ENCODE measurements around the gene MLXIPL. TPM values are rescaled to one million over a fixed set of nuclear protein-coding genes. Genes with fewer than 3 reads are reported as not detected.
A peak's percentile ranks its signal among the peaks of the same experiment; 100 is the strongest.

The MLXIPL gene
- total and polyA plus RNA-seq, 2 of the 8 experiments (the other 6 are each of a cell fraction or from before 2014, with no cell fraction given), result 9.4 to 10.6 TPM

DNA sequence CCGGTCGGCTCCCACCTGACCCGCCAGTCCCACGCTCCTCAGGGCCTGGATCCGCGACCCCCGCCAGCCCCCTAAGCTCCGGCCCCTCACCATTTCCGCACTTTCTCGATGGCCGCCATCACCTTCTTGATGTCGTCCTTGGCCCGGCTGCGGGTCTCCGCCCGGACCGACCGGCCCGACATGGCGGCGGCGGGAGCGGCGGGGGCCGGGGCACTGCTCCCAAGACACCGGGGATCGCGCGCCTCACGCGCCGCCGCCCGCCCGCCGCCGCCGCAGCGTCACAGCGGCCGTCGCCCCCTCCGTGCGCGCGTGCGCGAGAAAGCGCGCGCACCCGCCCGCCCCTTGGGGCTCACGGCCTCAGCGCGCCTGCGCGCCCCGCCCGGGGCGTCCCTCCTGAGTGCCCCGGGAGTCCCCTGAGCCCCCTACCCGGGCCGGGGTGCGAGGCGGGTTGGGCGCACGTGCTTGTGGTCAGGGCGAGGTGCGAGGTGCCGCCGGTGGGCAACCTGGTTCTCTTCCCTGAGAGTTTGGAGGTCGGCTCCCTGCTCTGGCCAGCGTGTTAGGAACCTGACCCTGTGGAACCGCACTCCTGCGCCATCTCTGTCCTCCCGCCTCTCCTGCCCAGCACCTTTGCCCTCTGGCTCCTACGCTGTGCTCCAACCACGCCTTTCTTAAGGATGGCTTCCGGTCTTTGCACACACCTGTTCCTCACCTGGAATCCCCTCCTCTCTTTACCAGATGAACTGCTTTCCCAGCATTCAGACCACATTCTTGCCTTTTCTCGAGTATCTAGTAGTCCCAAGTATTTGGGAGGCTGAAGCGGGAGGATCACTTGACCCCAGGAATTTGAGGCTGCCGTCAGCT, 66.7 kb downstream of the MLXIPL start, which contains the start of gene BCL7B (continued):
- TF ChIP-seq MAFK (IDR thresholded peaks at IDR 0.05; ENCODE audit: low read depth, low read length) (no peak), CREB1 (IDR thresholded peaks at IDR 0.05) (no peak), TCF12 (IDR thresholded peaks at IDR 0.05; ENCODE audit: low read depth, low read length) (0 out of 2 replicates have a peak, but pooled peaks have one; percentile 53), CEBPB (IDR thresholded peaks at IDR 0.05; ENCODE audit: low read depth, low read length) (no peak), HDAC6 (IDR thresholded peaks at IDR 0.05; ENCODE audit: low read depth, low read length) (no peak), SIRT6 (IDR thresholded peaks at IDR 0.05; ENCODE audit: low read length) (no peak), KDM1A (IDR thresholded peaks at IDR 0.05; ENCODE audit: borderline replicate concordance, low read length) (peak; percentile 87; the same call in 1 of the 2 replicates), NRF1 (IDR thresholded peaks at IDR 0.05; ENCODE audit: low read depth, low read length) (peak; percentile 63), NANOG (IDR thresholded peaks at IDR 0.05; ENCODE audit: insufficient read depth, low read depth, low read length, poor library complexity, severe bottlenecking) (no peak), SP4 (IDR thresholded peaks at IDR 0.05; ENCODE audit: low read length) (0 out of 2 replicates have a peak, but pooled peaks have one; percentile 42), EP300 (IDR thresholded peaks at IDR 0.05; ENCODE audit: borderline replicate concordance in 1 of 2, low read depth in 2 of 2, low read length in 2 of 2) (no peak), POU5F1 (IDR thresholded peaks at IDR 0.05; ENCODE audit: low read depth, low read length) (no peak), KDM4A (IDR thresholded peaks at IDR 0.05; ENCODE audit: low read depth, low read length, severe bottlenecking) (peak; percentile 58), FOSL1 (IDR thresholded peaks at IDR 0.05; ENCODE audit: insufficient read depth, low read depth, low read length) (no peak), SIN3A (conservative IDR thresholded peaks at IDR 0.05 in 1 of 2, IDR thresholded peaks at IDR 0.05 in 1 of 2; ENCODE audit: low read depth in 1 of 2, low read length in 2 of 2) (no peak), CHD2 (IDR thresholded peaks at IDR 0.05; ENCODE audit: low read length) (no peak)
- TF ChIP-seq, protein P1, sequence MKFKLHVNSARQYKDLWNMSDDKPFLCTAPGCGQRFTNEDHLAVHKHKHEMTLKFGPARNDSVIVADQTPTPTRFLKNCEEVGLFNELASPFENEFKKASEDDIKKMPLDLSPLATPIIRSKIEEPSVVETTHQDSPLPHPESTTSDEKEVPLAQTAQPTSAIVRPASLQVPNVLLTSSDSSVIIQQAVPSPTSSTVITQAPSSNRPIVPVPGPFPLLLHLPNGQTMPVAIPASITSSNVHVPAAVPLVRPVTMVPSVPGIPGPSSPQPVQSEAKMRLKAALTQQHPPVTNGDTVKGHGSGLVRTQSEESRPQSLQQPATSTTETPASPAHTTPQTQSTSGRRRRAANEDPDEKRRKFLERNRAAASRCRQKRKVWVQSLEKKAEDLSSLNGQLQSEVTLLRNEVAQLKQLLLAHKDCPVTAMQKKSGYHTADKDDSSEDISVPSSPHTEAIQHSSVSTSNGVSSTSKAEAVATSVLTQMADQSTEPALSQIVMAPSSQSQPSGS (IDR thresholded peaks at IDR 0.05; ENCODE audit: low read length), result no peak
- TF ChIP-seq, protein P2, sequence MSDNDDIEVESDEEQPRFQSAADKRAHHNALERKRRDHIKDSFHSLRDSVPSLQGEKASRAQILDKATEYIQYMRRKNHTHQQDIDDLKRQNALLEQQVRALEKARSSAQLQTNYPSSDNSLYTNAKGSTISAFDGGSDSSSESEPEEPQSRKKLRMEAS (IDR thresholded peaks at IDR 0.05), result peak; percentile 99
- TF ChIP-seq, protein P3, sequence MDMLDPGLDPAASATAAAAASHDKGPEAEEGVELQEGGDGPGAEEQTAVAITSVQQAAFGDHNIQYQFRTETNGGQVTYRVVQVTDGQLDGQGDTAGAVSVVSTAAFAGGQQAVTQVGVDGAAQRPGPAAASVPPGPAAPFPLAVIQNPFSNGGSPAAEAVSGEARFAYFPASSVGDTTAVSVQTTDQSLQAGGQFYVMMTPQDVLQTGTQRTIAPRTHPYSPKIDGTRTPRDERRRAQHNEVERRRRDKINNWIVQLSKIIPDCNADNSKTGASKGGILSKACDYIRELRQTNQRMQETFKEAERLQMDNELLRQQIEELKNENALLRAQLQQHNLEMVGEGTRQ (IDR thresholded peaks at IDR 0.05; ENCODE audit: low read length), result 0 out of 2 replicates have a peak, but pooled peaks have one; percentile 43
